GM19043 (cell line): ENCODE results near the gene SETBP1.
A peak's percentile ranks its signal among the peaks of the same experiment; 100 is the strongest.
"Not testable (repeated sequence)": the region's sequence is repeated elsewhere in the genome, so short reads cannot be mapped to it uniquely, and the experiment has no call there.

ENCODE experiments used
- ATAC-seq: cut with Tn5 transposase; IDR thresholded peaks from one replicate; pipeline ENCODE4 v1.9.1; 2021; ENCODE audit warnings: low read depth; ENCODE audit not compliant: unreplicated experiment

The SETBP1 gene

DNA sequence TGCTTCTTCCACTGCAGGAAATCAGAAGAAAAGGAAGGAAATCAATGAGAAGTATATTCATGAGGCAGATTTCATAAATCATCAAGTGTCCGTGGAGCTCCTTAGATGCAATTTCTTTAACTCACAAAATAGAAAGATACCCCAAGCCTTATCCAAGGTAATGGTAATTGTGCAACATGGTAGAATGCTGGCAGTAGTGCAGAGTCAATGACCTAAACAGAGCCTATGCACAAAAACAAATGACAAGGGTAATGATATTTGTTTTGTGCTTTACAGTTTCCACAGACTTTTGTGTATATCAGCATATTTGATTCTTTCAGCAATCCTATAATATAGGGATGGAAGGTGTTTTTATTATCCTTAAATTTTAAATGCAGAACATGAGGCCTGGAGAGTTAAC is 102.7 kb downstream of the SETBP1 start:
- no peak for ATAC-seq

DNA sequence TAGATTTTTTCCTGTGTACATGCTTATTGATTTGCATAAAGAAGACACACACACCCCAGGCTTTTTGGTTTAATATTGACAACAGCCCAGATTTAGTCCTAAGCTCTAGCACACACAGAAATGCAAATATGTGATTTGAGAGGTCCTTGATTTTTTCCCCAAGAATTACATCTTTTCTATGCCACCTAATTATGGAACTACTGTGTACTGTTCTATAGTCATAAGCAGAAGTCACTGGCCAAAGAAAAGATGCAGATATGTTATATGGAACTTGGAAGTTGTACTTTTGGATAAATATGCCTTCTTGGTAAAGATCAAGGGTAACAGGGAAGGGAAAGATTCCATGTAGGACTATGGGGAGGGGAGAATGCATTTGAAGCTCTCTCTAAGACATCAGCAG is 105.6 kb downstream of the SETBP1 start:
- peak; percentile 24 for ATAC-seq

DNA sequence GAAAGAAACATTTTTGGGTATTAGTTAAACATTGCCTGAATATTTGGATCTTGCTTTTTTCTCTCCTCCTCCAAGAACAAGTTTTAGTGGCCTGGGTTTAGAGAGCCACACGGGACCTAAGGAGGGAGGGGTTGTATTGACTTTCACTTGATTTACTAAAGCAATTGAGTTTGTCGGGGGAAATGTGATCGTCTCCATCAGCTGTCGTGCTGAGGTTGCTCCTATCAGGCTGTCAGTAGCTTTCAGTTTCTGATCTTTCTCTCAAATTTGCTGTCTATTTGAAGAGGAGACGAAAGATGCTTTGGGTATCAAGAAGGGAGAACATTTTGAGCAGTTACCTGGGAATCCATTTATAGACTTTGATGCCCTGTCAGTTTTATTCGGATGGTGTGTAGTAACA is 106.0 kb downstream of the SETBP1 start:
- peak; percentile 72 for ATAC-seq

DNA sequence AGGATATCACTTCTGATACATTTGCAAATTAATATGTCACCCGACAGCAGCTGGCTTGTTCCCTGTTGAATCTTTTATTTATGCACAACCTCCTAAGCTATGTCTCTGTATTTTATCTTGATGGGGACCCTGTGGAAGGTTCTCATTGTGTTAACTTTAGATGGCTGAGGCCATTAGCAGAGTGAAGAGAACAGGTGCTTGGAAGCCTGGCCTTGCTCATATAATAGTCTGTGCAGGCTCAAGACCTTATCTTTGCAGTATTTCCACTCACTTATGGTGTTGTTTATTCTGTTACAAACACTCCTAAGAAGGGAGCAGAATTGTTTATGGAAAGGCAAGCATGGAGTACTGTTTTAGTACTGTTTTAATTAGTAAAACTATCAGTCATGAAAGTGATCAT is 107.6 kb downstream of the SETBP1 start:
- no peak for ATAC-seq

DNA sequence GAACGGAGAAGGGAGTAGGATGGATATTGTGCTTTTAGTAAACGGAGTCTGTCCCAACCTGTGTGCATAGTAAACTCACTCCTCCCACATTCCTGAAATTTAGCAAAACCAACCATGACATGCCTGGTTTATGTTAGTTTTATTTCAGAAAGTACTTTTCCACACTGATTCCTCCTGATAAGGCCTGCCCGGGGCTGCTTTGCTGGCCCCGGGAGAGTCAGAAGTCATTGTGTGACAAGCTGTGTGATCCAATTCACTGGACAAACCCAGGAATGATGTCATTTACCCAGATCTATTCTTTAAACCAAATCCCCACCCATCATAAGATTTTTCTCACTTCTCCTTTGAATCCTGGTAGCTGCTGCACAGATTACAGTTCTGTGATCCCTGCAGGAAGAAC is 109.0 kb downstream of the SETBP1 start:
- no peak for ATAC-seq

DNA sequence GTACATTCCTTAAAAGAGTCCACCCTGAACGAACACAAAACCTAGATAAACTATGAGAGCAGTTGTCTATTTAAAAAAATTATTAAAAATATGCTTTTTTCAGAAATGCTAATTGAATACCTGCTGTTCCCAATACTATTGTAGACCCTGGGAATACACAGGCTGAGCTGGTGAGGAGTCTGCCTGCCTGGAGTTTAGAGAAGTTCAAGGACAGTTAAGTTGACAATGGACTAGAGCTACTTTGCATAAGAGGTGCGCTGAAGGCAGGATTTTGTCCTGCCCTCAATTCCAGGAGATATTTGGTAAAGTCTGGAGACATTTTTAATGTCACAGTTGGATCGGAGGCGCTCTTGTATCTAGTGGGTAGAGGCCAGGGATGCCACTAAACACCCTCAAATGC is 110.2 kb downstream of the SETBP1 start:
- no peak for ATAC-seq

DNA sequence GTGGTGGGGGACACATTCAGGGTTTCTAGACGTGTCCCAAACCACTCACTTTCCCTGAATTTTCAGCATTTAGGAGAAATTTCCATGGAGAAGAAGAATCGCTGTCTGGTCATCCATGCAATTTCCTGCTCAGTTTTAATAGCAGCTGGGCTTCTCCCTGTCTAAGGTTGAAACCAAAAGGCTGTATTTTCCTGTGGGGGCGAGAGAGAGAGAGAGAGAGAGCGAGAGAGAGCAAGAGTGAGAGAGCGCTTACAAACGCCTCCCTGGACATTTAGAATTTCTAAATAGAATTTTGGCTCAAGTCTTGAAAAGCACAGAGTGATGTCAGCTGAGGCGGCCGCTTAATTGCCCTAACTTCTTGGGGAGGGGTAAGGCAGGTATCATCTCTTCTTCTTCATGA is 110.8 kb downstream of the SETBP1 start:
- ATAC-seq: no peak

DNA sequence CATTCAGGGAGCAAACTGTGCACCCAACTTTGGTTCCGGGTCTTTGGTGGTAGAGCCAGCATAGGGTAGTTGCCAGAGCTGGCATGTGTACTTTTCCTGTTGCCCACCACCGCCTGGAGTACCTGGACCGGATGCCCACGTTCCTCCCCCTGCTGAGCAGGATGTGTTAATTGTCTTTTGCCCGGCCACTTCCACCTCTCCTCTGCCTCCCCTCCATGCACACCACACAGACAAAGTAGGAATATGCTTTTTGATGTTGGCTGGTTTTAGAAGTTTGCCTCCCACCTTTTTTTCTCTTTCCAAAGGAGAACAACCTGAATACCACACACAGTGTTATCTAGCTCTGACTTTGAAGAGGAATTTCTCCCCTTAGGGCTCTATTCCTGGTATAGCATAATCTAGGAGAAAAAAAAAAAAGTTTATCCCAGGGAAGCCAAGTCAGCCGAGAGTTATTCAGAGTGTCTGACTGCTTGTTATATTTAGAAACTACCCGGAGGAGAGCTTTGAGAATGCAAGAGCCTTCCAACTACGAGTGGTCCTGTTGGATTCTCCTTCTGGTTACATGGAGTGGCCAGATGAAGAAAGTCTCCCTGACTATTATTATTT is 111.9 kb downstream of the SETBP1 start:
- ATAC-seq: no peak

DNA sequence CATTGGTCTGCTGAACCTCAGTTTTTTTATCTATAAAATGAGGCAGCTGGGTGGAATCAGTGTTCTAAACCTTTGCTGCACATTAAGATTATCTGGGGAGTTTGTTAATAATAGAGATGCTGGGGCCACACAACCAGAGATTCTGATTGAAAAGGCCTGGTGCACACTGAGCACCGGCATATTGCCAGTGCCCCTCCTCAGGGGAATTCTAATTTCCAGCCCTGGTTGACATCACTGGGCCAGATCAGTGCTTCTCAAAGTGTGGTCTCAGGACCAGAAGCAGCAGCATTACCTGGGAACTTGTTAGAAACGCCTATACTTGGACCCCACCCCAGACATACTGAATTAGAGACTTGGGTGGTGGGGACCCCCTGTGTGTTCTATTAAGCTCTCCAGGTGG is 112.5 kb downstream of the SETBP1 start:
- no peak for ATAC-seq

DNA sequence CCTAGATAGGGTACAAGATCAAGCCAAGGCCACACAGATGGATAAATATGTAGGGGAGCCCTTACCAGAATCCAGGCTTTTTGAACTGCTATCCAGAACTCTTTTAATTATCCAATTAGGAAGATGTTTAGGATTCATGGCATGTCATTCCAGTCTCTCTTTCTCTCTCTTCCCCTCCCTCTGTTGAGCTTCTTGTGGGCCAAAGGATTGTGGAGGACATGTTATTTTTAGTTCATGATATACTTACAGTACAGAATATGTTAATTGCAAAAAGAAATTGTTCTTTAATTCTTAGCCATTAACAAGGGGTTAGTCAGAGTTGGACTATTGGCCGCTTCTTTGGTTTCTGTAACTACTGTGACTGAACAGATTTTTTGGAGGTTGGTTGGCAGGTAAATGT is 113.0 kb downstream of the SETBP1 start:
- ATAC-seq: no peak

DNA sequence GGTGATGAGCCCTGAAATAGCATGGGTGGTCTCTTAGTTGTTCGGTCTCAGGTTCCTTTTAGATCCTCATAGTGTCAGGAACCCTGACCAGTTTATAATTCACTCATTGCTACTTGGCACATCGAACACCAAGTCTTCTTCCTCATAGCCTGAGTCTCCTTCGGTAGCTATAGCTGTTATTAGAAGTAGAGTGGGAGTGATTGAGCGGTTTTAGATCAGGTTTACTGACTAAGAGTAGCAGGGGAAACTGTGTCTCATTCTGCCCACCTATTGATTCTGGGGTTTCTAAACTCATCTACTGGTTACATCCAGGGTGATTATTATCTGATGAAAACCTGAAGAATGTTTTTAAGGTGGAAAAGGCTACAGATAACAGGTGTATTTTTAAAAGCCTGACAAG is 114.6 kb downstream of the SETBP1 start:
- ATAC-seq: no peak

DNA sequence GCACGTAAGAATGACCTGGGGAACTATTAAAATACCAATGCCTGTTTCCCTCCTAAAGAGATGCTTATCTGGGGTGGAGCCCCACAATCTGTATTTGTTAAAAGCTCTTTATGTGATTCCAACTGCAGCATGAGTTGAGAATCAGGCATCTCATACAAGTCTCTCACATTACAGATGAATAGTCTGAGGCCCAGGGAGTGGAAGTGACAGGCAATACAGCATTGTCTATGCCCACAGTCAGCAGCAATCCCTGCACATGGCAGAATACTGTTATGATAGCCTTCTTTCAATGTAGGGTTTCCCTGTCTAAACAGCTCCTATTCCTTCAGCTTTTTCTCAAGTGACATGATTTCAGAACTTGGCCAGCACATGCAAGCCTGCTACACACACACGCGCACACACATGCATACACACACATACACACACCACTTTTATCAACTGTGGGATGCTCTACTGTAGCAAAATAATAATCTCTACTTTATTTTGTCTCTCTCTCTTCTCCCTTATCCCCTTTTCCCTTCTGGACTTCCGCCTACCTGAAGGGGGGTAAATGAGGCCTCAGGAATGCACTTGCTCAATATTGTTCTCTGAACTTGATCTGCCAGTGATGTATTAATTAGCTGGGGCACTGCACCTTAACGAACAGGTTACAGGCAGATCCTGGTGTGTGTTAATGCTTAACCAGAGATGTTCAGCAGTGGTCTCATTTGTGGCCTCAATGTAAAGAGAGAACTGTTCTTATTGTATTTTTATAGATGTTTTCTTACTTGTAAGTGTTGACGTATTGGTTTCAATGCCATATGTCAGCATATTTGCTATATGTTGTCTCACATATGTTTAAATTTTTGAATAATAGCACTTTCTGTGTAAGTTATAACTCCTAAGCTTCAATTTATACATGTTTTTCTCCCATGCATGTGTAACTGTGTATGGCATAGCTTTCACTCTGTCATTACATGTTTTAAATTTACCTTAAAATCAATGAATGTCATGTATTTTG is 116.0 kb downstream of the SETBP1 start:
- ATAC-seq: no peak

DNA sequence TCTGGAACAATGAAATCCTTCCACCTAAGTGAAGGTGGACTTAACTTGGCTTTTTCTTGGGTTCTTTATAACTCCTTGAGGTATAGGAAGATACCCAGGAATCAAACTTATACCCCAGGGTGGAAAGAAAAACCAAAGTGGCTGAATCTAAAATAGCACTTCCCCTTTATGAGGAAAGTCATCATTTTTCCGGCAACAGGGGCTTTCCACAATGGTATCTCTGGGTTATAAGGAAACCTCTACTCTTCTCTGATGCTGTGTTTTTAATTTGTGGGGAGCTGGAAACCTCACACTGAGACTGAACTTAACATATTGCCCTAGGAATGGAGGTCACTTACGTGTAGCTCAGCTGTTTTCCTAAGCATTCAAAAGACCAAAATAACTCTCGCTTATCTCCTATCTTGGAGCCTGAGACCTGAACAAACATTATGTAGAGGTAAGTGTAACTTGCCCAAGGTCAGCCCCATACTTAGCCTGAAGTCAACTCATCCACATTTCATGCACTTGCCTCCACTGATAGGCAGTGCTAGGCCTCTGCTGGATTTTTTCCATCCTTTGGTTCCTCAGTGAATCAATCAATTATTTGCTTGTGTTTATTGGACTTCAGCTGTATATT is 117.9 kb downstream of the SETBP1 start:
- no peak for ATAC-seq

DNA sequence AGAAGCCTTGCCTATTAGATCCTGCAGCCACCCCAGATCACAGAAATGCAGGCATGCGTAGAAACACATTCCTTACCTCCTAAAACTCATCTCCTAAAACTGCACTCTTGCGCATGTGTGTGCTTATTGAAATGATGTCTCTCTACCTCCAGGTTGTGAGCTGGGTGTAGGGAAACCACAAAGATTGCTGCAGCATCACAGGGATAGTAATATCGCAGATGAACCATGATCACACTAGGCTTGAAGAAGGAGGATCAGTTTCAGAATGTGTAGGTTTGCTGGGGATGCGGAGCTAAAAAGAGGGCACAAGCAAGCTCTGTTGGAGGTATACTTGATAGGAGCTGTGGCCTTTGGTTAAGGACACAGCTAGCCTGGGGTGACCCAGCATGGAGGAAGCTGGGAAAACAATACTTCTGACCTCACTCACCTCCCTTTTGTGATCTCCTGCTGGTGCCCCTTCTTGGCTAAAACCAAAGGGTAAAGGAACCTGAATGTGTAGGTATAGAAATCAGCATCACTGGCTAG is 118.8 kb downstream of the SETBP1 start:
- ATAC-seq: peak; percentile 21

DNA sequence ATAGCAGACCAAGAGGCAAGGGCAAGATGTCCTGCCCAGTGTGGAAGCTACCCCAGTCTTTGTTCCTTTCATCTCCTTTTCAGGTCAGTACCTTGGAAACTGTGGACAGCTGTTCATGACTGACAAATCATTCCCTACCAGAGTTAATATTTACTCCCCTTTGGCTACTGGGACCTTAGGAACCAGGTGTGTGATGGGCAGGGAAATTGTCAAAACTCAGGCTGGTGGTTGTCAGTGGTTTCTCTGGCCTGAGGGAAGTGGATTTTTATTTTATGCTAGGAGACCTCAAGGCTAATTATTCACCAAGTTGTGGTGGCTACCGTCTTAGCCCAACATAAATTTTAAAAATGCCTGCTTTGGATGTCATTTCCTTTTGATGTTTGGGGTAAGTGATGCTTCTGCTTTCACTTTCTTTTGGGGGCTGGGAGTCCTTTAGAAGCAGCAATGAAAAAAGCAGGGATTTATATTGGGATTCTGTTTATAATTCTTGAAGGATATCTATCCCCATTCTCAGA is 119.3 kb downstream of the SETBP1 start:
- ATAC-seq: peak; percentile 63

DNA sequence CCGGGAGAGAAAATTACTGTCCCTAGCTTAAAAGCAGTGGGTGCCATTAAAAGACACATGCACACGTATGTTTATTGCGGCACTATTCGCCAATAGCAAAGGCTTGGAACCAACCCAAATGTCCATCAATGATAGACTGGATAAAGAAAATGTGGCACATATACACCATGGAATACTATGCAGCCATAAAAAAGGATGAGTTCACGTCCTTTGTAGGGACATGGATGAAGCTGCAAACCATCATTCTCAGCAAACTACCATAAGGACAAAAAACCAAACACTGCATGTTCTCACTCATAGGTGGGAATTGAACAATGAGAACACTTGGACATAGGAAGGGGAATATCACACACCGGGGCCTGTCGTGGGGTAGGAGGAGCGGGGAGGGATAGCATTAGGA is 120.1 kb downstream of the SETBP1 start:
- ATAC-seq: not testable (repeated sequence)

DNA sequence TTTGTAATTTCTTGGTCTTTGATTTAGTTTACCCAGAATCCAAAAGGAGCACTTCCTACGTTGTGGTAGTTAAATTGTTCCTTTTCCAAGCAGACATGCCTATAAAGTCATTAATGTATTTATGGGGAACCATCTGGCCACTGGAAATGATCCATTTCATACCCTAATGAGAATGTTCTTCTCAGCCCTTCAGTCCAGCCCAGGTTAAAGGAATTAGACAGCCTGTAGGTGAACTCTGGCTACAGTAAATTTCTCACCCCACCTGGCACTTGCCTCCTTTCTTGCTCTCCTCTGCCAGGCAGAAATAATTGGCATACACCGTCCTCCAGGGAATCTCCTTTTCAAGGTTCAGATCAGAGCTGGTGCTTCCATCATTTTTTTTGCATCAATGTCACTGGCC is 121.1 kb downstream of the SETBP1 start:
- no peak for ATAC-seq

DNA sequence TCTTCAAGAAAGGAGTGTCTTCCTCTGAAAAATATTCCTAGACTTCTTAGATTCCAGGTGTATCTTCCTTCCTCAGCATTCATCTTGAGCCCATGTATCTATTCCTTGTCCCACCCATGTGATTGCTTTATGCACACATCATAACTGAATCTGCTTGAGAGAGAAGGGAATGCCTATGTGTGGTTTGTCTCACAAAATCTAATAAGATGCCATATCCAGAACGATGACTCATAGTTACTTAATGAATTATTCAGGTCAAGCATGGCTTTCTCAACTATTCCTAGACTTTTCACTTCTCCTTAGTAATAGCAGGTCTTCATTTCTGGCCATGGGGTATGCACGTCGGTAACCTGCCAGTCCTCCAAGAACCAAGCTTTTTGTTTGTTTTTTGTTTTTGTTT is 121.8 kb downstream of the SETBP1 start:
- ATAC-seq: no peak

DNA sequence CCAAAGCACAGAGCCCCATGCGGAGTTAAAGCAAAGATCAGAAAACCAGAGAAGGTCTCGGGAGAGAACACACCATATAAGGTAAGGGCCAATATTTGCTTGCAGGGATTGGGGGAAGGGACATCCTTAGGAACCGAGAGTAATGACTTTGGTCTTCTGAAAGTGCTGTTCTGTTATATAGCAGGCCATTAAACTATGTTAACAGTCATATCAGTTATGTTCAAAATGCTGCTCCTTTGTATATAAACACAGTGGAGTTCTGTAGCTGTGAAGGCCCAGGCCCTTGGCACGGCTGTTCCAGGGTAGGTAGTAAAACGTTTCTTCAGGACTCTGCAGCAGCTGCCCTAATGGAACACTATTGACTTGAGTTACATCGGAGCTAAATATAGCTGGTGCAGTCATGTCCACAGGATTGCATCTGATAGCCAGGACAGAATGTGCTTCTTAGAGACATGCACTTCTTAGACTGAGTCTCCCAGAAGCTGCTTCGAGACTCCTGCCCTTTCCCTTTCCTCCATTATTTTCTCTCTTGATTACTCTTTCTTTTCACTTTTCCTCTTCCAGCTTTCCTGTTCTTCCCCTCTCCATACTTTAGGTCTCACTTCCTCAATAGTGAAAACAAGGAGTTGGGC is 122.4 kb downstream of the SETBP1 start:
- no peak for ATAC-seq

DNA sequence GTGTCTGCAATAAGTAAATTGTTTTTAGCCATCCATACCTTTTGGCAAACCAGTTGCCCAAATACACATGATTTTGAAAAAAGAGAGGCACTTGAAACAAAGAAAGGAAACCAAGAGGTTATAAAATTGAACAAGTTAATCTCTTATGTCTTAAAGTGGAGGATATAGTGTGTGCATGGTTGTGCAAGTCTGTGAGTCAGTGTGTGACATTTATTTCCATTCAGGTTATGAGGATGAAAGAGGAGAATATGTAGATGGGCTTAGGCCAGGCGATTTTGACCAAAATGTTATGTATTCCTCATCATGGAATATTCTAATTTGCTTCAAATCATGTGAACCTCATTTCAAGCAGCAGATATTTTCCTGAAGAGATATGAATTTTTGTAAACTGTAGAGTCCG is 123.3 kb downstream of the SETBP1 start:
- ATAC-seq: no peak

DNA sequence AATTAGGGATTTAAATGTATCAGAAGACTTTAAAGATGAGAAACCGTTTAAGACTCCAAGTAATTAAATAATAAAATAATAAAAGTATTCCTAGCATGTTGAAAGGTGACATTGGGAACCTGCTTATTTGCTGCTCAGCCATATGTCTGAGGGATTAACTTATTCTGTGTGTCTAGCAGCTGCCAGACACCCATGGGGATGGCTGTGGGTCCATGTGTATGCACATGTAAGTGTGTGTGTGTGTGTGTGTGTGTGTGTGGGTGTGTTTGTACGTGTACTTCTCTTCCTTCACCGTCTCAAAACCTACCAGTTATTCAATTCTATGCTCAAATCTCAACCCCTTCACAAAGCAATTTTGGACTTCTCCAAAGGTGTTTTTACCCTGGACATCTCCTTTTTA is 124.5 kb downstream of the SETBP1 start:
- ATAC-seq: no peak
